ENCODE data around the gene C10orf143. TPM values are rescaled to one million over a fixed set of nuclear protein-coding genes. Genes with fewer than 3 reads are reported as not detected.
"Not testable (repeated sequence)": the region's sequence is repeated elsewhere in the genome, so short reads cannot be mapped to it uniquely, and the experiment has no call there.

The C10orf143 gene
- total RNA-seq, 2 donors from 2014 or later, result 1.5 to 1.9 TPM

- Histone ChIP-seq H3K9ac (ENCODE audit: extremely low read depth, low read length, poor library complexity, severe bottlenecking) (no peak overlapping the region), H3K27me3 (ENCODE audit: control insufficient read depth, insufficient read depth, low read length, poor library complexity, severe bottlenecking) (no peaks in the 10 kb centered on the region), H3K36me3 (ENCODE audit: control insufficient read depth, insufficient read depth, low read length) (no peaks in the 10 kb centered on the region), H3K9me3 (ENCODE audit: control insufficient read depth, low read length) (peaks cover 9% of the 10 kb centered on the region), H3K4me3 (ENCODE audit: low read length) (no peak overlapping the region), H3K27ac (ENCODE audit: low read depth, low read length) (no peak overlapping the region), H3K4me1 (ENCODE audit: control insufficient read depth, insufficient read depth, low read length) (no peaks in the 10 kb centered on the region)
- TF ChIP-seq, protein P1, sequence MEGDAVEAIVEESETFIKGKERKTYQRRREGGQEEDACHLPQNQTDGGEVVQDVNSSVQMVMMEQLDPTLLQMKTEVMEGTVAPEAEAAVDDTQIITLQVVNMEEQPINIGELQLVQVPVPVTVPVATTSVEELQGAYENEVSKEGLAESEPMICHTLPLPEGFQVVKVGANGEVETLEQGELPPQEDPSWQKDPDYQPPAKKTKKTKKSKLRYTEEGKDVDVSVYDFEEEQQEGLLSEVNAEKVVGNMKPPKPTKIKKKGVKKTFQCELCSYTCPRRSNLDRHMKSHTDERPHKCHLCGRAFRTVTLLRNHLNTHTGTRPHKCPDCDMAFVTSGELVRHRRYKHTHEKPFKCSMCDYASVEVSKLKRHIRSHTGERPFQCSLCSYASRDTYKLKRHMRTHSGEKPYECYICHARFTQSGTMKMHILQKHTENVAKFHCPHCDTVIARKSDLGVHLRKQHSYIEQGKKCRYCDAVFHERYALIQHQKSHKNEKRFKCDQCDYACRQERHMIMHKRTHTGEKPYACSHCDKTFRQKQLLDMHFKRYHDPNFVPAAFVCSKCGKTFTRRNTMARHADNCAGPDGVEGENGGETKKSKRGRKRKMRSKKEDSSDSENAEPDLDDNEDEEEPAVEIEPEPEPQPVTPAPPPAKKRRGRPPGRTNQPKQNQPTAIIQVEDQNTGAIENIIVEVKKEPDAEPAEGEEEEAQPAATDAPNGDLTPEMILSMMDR (conservative IDR thresholded peaks at IDR 0.05), result no peak
- H3K36me3 Mint-ChIP-seq (ENCODE audit: low read depth), result peaks cover 7% of the 10 kb centered on the region
- WGBS, 2 experiments (ENCODE audit: insufficient coverage in 1 of 2, insufficient read length in 1 of 2), result 92 to 95% methylated on average over 5 to 6 of the region's 6 CpGs
- H3K4me3 Mint-ChIP-seq, result no peak overlapping the region
- peaks cover 5% of the 10 kb centered on the region for H3K27me3 Mint-ChIP-seq (ENCODE audit: insufficient read depth)
- no peak overlapping the region for H3K27ac Mint-ChIP-seq
- H3K4me1 Mint-ChIP-seq, result no peaks in the 10 kb centered on the region
- peaks cover 21% of the 10 kb centered on the region for H3K9me3 Mint-ChIP-seq
- no peak for DNase-seq
These were observed 11.3 kb downstream of the C10orf143 start for GRCh38 chr10:130099344-130099743.

- H3K4me1 ChIP-seq (ENCODE audit: control insufficient read depth, insufficient read depth, low read length); H3K27ac Mint-ChIP-seq; H3K27ac ChIP-seq (ENCODE audit: low read depth, low read length); H3K36me3 ChIP-seq (ENCODE audit: control insufficient read depth, insufficient read depth, low read length); H3K9me3 ChIP-seq (ENCODE audit: control insufficient read depth, low read length); H3K27me3 Mint-ChIP-seq (ENCODE audit: insufficient read depth); H3K4me3 ChIP-seq (ENCODE audit: low read length); H3K4me1 Mint-ChIP-seq; DNase-seq; H3K27me3 ChIP-seq (ENCODE audit: control insufficient read depth, insufficient read depth, low read length, poor library complexity, severe bottlenecking); H3K9ac ChIP-seq (ENCODE audit: extremely low read depth, low read length, poor library complexity, severe bottlenecking); H3K36me3 Mint-ChIP-seq (ENCODE audit: low read depth); H3K4me3 Mint-ChIP-seq: not testable (repeated sequence)
- 80 to 86% methylated on average over 1 to 5 of the region's 5 CpGs for WGBS, 2 experiments (ENCODE audit: insufficient coverage in 1 of 2, insufficient read length in 1 of 2)
- peaks cover 10% of the 10 kb centered on the region for H3K9me3 Mint-ChIP-seq
These were observed 20.1 kb downstream of the C10orf143 start for GRCh38 chr10:130090565-130090964.

- H3K9ac ChIP-seq (ENCODE audit: extremely low read depth, low read length, poor library complexity, severe bottlenecking), result no peak overlapping the region
- TF ChIP-seq, protein P1 (conservative IDR thresholded peaks at IDR 0.05), result no peak
- no peaks in the 10 kb centered on the region for H3K4me1 ChIP-seq (ENCODE audit: control insufficient read depth, insufficient read depth, low read length)
- Mint-ChIP-seq H3K36me3 (ENCODE audit: low read depth) (no peaks in the 10 kb centered on the region), H3K4me1 (no peaks in the 10 kb centered on the region), H3K27me3 (ENCODE audit: insufficient read depth) (peaks cover 4% of the 10 kb centered on the region), H3K27ac (no peak overlapping the region), H3K4me3 (no peak overlapping the region), H3K9me3 (peaks cover 7% of the 10 kb centered on the region)
- WGBS, 2 experiments (ENCODE audit: insufficient coverage in 1 of 2, insufficient read length in 1 of 2), result 92% methylated on average over 2 of the region's 2 CpGs; no CpG with 5 or more reads in 1 of the 2 experiments
- no peak overlapping the region for H3K27ac ChIP-seq (ENCODE audit: low read depth, low read length)
- DNase-seq, result no peak
- no peak overlapping the region for H3K4me3 ChIP-seq (ENCODE audit: low read length)
- no peaks in the 10 kb centered on the region for H3K36me3 ChIP-seq (ENCODE audit: control insufficient read depth, insufficient read depth, low read length)
- H3K9me3 ChIP-seq (ENCODE audit: control insufficient read depth, low read length), result peaks cover 4% of the 10 kb centered on the region
- H3K27me3 ChIP-seq (ENCODE audit: control insufficient read depth, insufficient read depth, low read length, poor library complexity, severe bottlenecking), result no peaks in the 10 kb centered on the region
These were observed 30.2 kb downstream of the C10orf143 start for GRCh38 chr10:130080461-130080814.
